Stomach (tissue), 9 donors: ENCODE results near the gene TMEM52B. TPM values are rescaled to one million over a fixed set of nuclear protein-coding genes. Genes with fewer than 3 reads are reported as not detected.

Source experiments
- DNase-seq, 2 donors: peaks; one replicate each; pipeline versions ENCODE4 v3.0.0 to v3.0.0-alpha.2; 2013 to 2019
- H3K27ac ChIP-seq, 5 donors: fragments of 200-600 bp in 4 of 5; sonication (generic) in 4 of 5; one replicate each; pipeline ENCODE4 v1.5.1; 2013 to 2019; ENCODE audit warnings: mild to moderate bottlenecking in 1 of 5, moderate library complexity in 1 of 5
- H3K27me3 ChIP-seq, 3 donors: fragments of 200-600 bp; sonication (generic); one replicate each; pipeline ENCODE4 v1.5.1; 2017 to 2019; ENCODE audit warnings: mixed run types in 1 of 3
- H3K36me3 ChIP-seq, 4 donors: fragments of 200-600 bp; sonication (generic); 1 replicate in 3 of 4; 2 replicates in 1 of 4; pipeline ENCODE4 v1.5.1; 2016 to 2019
- H3K4me1 ChIP-seq, 4 donors: fragments of 200-600 bp; sonication (generic); one replicate each; pipeline ENCODE4 v1.5.1; 2016 to 2019
- H3K4me3 ChIP-seq, 4 donors: fragments of 200-600 bp; sonication (generic) in 3 of 4; one replicate each; pipeline ENCODE4 v1.5.1; 2016 to 2019; ENCODE audit warnings: mild to moderate bottlenecking in 1 of 4
- H3K9me3 ChIP-seq, 4 donors: fragments of 200-600 bp; sonication (generic); one replicate each; pipeline ENCODE4 v1.5.1; 2016 to 2019
- EP300 ChIP-seq: sonication (generic); formaldehyde crosslinking; IDR thresholded peaks from one replicate; pipeline ENCODE4 v1.6.1; 2017; ENCODE audit warnings: antibody characterized with exemption
- POLR2A ChIP-seq, 4 donors: fragments of 450-650 bp; IDR thresholded peaks; one replicate each; pipeline ENCODE4 v1.6.1; 2016; ENCODE audit warnings: antibody characterized with exemption in 4 of 4, control low read depth in 2 of 4, mild to moderate bottlenecking in 1 of 4, moderate library complexity in 1 of 4
- POLR2AphosphoS5 ChIP-seq, 3 donors: sonication (generic); formaldehyde crosslinking; IDR thresholded peaks; one replicate each; pipeline ENCODE4 v1.6.1; 2016; ENCODE audit warnings: antibody characterized with exemption in 3 of 3
- WGBS, 5 donors: extraction: QIAGEN DNeasy Blood & Tissue Kit in 3 of 5; methylation state at CpG; one replicate each; pipeline versions ENCODE4 v1.1.5 to v1.1.7; 2013 to 2018; 5-methylcytosine and 5-hydroxymethylcytosine counted together
- intact Hi-C: fragments of 100-400 bp; cut with DNase I; formaldehyde crosslinking; loops from one replicate; pipeline ENCODE4 v1.15.1; 2023; ENCODE audit warnings: low total_unique reads
- polyA plus RNA-seq, 3 donors: library from polyadenylated mRNA; stranded (reverse); fragments of 200-250 nt; gene quantifications; one replicate each; pipeline ENCODE4 v1.2.3, GENCODE V29; 2013
- total RNA-seq, 5 donors: library from RNA; depleted of rRNA; stranded (reverse); fragments of >200 nt; gene quantifications; one replicate each; pipeline versions ENCODE4 v1.1.0 to v1.2.3, GENCODE V29; 2014 to 2016
- TF ChIP-seq, protein P1 (sequence below), 7 experiments: fragments of 450-650 bp in 4 of 7; fragments of 200-600 bp in 3 of 7; sonication (generic) in 3 of 7; IDR thresholded peaks; one replicate each; pipeline ENCODE4 v1.5.1; 2016 to 2019; ENCODE audit warnings: antibody characterized with exemption in 7 of 7, control low read depth in 2 of 7, mild to moderate bottlenecking in 1 of 7
- donor health status: healthy with polysubstance abuse.
- donor health status: Bipolar disorder and iron deficiency.
- donor health status: healthy.

TMEM52B gene
- total and polyA plus RNA-seq, 8 donors = 0.14 to 1.4 (median 0.60) TPM; not detected in 4

DNA sequence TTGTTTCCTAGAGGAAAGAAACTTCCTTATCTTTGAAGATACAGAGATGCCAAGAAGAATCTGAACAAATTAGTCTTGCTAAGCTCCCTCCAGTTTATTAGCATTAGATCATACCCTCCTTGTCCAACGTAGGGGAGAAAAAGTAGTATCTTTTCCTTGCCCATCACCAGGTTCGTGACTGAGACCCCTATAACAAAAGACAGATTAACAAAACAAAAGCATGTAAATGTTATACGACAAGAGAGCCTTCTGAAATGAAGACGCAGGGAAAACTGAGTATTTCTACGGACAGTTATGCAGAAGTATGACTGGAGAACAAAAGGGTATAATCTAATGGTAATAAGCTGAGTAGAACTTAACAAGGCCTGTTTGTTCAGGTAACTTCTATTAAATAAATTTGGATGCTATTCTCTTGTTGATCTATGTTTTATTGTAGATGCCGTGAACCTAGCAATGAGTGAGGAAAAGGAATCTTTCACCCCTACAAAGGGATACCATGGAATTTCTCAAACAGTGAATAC is 45.9 kb upstream of the TMEM52B start:
- WGBS, 5 donors = 67 to 76% (median 71%) methylated on average over 6 of the region's 6 CpGs
- no peak overlapping the region for H3K4me3 ChIP-seq
- no peaks in the 10 kb centered on the region for H3K36me3 ChIP-seq
- TF ChIP-seq POLR2AphosphoS5 (IDR thresholded peaks at IDR 0.05) (no peak), POLR2A (IDR thresholded peaks at IDR 0.05) (no peak), EP300 (no peak)
- TF ChIP-seq, protein P1, sequence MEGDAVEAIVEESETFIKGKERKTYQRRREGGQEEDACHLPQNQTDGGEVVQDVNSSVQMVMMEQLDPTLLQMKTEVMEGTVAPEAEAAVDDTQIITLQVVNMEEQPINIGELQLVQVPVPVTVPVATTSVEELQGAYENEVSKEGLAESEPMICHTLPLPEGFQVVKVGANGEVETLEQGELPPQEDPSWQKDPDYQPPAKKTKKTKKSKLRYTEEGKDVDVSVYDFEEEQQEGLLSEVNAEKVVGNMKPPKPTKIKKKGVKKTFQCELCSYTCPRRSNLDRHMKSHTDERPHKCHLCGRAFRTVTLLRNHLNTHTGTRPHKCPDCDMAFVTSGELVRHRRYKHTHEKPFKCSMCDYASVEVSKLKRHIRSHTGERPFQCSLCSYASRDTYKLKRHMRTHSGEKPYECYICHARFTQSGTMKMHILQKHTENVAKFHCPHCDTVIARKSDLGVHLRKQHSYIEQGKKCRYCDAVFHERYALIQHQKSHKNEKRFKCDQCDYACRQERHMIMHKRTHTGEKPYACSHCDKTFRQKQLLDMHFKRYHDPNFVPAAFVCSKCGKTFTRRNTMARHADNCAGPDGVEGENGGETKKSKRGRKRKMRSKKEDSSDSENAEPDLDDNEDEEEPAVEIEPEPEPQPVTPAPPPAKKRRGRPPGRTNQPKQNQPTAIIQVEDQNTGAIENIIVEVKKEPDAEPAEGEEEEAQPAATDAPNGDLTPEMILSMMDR (IDR thresholded peaks at IDR 0.05) = no peak
- H3K9me3 ChIP-seq = no peaks in the 10 kb centered on the region
- intact Hi-C loops = no loop called here
- H3K27ac ChIP-seq = no peak overlapping the region
- DNase-seq = no peak
- no peaks in the 10 kb centered on the region for H3K27me3 ChIP-seq
- no peaks in the 10 kb centered on the region for H3K4me1 ChIP-seq

DNA sequence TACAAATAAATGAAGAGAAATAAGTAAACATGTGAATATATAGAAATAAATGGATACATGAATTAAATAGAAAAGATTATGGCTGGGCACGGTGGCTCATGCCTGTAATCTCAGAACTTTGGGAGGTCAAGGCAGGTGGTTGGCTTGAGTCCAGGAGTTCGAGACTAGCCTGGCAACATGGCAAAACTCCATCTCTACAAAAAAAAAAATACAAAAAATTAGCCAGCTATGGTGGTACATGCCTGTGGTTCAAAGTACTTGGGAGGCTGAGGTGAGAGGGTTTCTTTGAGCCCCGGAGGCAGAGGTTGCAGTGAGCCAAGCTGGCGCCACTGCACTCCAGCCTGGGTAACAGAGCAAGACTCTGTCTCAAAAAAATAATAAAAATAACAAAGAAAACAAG is 43.7 kb upstream of the TMEM52B start:
- 56 to 64% (median 59%) methylated on average over 4 of the region's 4 CpGs for WGBS, 5 donors
- Histone ChIP-seq H3K4me3 (no peak overlapping the region), H3K4me1 (no peaks in the 10 kb centered on the region), H3K36me3 (no peaks in the 10 kb centered on the region), H3K27ac (no peak overlapping the region), H3K27me3 (no peaks in the 10 kb centered on the region), H3K9me3 (no peaks in the 10 kb centered on the region)
- intact Hi-C loops = no loop called here
- no peak for DNase-seq
- no peak for TF ChIP-seq EP300
- TF ChIP-seq POLR2A (IDR thresholded peaks at IDR 0.05) = no peak
- TF ChIP-seq, protein P1 (IDR thresholded peaks at IDR 0.05) = no peak
- TF ChIP-seq POLR2AphosphoS5 (IDR thresholded peaks at IDR 0.05) = no peak

DNA sequence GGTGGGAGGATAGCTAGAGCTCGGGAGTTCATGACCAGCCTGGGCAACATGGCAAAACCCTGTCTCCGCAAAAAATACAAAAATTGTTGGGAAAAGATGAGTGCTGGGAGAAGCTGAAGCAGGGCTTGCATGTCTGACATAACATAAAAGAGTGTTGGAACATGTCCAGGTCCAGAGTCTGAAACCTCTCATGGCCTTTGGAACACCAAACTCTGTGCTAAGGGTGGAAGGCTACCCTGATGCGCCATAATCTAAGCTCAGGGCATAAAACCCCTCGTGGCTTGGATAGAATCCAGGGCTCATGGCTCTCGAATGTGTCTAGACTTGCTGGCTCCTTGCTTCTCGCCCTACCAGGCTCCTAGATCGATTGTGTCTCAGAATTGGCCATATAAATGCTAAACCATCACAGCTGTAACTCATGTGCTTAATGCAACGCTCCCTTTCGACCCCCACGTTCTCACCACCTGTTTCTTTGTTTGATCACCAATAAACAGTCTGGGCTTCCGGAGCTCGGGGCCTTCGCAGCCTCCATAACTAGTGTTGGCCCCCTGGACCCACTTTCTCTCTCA is 42.1 kb upstream of the TMEM52B start:
- Histone ChIP-seq H3K4me3 (no peak overlapping the region), H3K36me3 (no peaks in the 10 kb centered on the region), H3K27ac (no peak overlapping the region), H3K9me3 (no peaks in the 10 kb centered on the region), H3K4me1 (no peaks in the 10 kb centered on the region), H3K27me3 (no peaks in the 10 kb centered on the region)
- intact Hi-C loops = no loop called here
- no peak for DNase-seq
- WGBS, 5 donors = 77 to 83% (median 81%) methylated on average over 13 of the region's 13 CpGs
- TF ChIP-seq POLR2AphosphoS5 (IDR thresholded peaks at IDR 0.05) (no peak), POLR2A (IDR thresholded peaks at IDR 0.05) (no peak)

DNA sequence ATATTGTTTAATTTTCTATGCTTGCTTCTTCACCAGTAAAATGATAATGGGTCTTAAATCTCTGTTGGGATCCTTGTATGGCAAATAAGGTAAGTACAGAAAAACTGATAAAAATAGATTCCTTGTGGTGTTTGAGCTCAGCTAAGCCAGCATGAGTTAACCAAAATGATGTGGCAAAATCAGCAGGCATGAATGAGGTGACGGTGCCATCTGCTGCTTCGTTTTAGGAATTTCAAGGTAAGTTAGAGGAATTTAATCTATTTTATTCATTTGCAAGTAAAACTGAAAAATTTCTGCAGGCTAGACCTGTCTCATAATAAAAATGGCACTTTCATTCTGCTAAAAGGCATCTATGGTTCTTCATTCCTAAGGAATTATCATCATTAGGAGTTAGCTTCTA is 38.8 kb upstream of the TMEM52B start:
- H3K9me3 ChIP-seq = no peaks in the 10 kb centered on the region
- H3K4me3 ChIP-seq = no peak overlapping the region
- H3K27me3 ChIP-seq = no peaks in the 10 kb centered on the region
- H3K27ac ChIP-seq = no peak overlapping the region
- intact Hi-C loops = no loop called here
- no peaks in the 10 kb centered on the region for H3K36me3 ChIP-seq
- WGBS, 5 donors = 14 to 22% (median 17%) methylated on average over 2 of the region's 2 CpGs
- TF ChIP-seq POLR2A (IDR thresholded peaks at IDR 0.05) = no peak
- TF ChIP-seq, protein P1 (IDR thresholded peaks at IDR 0.05) = peak in 3 of 7 experiments; percentile 9 to 27 (median 25)
- DNase-seq = peak in 1 of 2 donors; percentile 80
- no peaks in the 10 kb centered on the region for H3K4me1 ChIP-seq

DNA sequence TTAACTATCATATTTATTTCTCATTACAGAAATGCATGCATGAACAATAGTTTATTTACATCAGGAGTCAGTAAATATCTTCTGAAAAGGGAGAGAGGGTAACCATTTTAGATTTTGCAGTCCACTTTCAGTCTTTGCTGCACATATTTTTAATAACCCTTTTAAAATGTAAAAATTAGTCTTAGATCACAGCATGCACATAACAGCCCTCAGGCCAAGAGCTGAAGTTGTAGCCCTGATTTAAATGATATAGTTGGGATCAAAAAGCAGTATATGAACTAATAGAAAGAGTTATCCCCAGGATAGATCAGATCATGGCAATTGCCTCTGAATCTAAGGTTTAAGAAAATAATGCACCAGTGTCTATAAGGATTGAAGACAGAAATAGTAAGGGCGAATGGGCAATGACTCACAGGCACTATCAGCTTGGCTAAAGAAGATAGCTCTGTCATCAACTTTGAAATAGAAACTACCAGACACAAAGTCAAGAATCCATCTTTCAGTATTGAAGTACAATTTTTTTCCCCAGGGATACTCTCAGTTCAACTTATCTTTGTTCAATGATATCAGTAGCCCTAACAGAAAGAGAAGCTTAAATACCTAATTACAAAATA is 35.7 kb upstream of the TMEM52B start:
- Histone ChIP-seq H3K27me3 (no peaks in the 10 kb centered on the region), H3K27ac (no peak overlapping the region), H3K9me3 (no peaks in the 10 kb centered on the region), H3K4me3 (no peak overlapping the region), H3K36me3 (no peaks in the 10 kb centered on the region), H3K4me1 (no peaks in the 10 kb centered on the region)
- WGBS, 5 donors = 0 to 29% (median 0%) methylated on average over 1 of the region's 1 CpG
- no peak for TF ChIP-seq POLR2A (IDR thresholded peaks at IDR 0.05)
- TF ChIP-seq POLR2AphosphoS5 (IDR thresholded peaks at IDR 0.05) = no peak
- TF ChIP-seq, protein P1 (IDR thresholded peaks at IDR 0.05) = no peak
- no peak for TF ChIP-seq EP300
- intact Hi-C loops = no loop called here
- DNase-seq = no peak
